HG02870 (cell line): ENCODE results near the gene GPR4.

ENCODE experiments used
- ATAC-seq: cut with Tn5 transposase; IDR thresholded peaks from one replicate; pipeline ENCODE4 v1.9.1; 2021; ENCODE audit warnings: mild to moderate bottlenecking, moderate library complexity; ENCODE audit not compliant: unreplicated experiment

GPR4 gene

DNA sequence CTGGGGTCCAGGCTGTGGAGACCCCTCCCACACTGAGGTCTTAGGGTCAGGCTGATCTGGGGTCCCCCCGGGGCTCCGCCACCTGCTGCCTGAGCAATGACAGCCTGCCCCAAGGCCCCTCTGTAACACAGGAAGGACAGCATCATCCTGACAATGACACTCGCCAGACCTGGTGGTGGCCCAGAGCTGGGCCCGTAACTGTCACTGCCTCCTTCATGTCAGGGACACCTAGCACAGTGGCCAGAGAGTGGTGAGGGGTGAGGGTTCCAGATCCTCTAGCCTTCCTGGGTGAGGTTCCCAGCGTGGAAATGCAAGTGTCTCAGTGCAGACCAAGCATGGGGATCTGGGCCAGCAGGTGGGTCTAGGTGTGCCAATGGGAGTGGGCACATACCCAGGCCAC, 45.2 kb downstream of the GPR4 start:
- no peak for ATAC-seq

DNA sequence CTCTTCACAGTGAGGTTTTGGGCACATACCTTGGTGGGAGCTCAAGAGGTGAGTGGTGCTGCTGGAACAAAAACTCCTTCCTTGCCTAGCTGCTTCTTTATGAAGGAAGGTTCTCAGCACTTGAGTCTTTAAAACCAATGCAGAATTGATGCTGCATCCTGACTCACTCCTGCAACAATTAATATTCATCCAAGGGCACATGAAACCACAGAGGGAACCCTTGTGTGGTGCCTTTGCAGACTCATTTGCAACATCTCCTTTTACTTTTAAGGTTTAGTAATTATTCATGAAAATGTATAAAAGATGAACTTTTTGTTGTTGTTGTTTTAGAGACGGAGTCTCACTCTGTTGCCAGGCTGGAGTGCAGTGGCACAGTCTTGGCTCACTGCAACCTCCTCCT, 47.5 kb downstream of the GPR4 start:
- ATAC-seq, result no peak

DNA sequence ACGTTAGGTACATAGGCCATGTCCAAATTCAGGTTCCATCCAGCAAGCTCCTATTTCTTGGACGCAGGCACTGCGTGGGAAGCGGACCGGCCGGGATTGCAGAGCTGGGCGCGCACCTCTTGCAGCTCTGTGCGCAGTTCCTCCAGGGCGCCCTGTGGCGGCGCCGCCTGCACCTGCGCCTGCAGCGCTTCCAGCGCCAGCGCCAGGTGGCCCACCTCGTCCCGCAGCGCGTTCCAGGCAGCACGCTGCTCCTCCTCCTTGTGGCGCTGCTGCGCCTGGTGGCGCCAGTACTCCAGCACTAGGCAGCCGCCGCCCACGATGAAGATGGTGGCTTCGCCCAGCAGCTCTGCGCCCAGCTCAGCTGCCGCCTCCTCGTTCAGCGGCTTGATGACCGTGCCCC, 48.5 kb downstream of the GPR4 start:
- ATAC-seq, result no peak

DNA sequence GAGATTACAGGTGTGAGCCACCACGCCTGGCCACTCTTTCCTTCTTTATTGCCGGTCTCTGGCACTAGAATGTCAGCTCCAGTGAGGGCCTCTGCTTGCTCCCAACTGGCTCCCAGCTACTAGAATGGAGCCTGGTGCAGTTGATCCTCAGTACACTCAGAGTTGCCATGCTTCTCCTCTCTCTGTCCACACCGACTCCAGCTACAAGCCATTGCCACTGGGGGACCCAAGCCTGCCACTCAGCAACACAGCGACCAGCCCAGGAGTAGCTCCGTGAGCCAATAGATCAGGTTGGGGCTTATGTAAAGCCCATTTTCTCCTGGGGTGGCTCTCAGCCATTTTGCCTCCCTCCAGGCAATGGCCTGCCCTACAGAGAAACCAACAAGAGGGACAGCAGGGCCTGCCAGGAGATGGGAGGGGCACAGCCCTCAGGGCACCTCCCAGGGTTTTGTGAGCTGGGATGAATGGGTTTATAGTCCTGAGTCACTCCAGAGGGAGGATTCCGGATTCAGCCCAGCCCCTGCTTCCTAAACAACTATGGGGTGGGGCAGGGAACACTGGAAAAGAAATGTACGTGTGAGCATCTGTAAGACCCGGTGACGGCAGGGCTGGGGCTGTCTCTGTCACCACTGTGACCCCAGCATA, 53.9 kb downstream of the GPR4 start:
- ATAC-seq, result no peak

DNA sequence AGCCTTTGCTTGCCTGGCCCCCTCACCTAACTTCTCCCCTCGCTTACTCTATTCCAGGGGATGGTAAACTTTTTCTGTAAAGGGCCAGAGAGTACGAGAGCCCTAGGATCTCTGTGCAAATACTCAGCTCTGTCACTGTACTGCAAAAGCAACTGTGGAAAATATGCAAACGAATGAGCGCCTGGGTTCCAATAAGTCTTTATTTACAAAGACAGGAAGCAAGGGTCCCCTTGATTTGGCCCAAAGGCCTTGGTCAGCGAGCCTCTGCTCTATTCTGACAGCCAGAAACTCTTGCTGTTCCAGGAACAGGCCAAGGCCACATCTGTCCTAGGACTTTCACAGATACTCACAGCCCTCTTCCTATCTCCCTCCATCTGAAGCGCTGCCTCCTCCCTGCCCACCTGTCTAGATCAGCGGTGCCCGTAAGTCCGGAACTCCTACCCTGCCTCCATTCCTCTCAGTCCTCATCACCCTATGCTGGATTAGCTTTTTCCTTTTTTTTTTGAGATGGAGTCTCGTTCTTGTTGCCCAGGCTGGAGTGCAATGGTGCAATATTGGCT, 54.7 kb downstream of the GPR4 start:
- ATAC-seq, result no peak

DNA sequence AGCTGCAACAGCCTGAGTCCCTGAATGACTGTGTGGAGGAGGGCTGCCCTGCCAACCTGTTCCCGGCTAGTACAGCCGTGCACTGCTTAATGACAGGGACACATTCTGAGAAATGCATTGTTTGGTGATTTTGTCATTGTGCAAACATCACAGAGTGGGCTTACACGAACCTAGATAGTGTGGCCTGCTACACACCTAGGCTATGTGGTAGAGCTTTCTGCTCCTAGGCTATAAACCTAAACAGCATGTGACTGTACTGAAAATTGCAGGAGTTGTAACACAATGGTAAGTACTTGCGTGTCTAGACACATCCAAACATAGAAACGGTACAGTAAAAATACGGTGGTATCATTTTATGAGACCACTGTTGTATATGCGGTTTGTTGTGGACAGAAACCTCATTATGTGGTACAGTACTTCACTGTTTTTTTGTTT, 59.8 kb downstream of the GPR4 start:
- no peak for ATAC-seq
